ENCODE results near the gene SESN2. TPM values are rescaled to one million over a fixed set of nuclear protein-coding genes. Genes with fewer than 3 reads are reported as not detected.
A peak's percentile ranks its signal among the peaks of the same experiment; 100 is the strongest.

The SESN2 gene
- total RNA-seq, 1 donor from 2014 or later = 7.9 TPM

DNA sequence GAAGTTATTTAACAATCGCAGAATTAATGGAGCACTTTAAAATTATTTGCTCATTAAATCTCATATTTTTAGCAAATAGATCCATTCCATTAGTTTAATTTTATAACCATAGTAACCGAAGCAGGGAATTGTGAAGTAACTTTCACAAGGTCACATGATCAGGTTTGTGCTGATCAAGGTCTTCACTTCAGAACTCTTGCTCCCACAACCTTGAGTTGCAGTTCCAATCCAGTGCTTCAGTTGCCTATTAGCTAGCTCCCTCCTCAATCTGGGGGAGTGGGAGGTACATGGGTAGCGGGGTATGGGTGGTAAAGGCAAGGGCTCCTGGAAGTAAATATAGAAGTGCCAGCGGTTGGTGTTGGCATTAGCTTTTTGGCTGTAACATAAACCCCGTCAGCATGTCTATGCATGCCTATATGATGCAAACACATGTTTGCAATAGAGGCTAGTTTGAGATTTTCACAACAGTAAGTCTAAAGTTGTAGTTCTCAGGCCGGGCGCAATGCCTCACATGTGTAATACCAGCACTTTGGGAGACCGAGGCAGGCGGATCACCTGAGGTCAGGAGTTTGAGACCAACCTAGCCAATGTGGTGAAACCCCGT, 17.6 kb upstream of the SESN2 start:
- Mint-ChIP-seq H3K27me3 (ENCODE audit: low read depth) (no peaks in the 10 kb centered on the region), H3K36me3 (ENCODE audit: low read depth) (peaks cover 3% of the 10 kb centered on the region), H3K27ac (no peak overlapping the region), H3K9me3 (no peaks in the 10 kb centered on the region), H3K4me3 (ENCODE audit: low read depth) (no peak overlapping the region), H3K4me1 (ENCODE audit: low read depth) (peaks cover 21% of the 10 kb centered on the region)
- no peak for DNase-seq (ENCODE audit: low spot score)
- intact Hi-C loops (cut with micrococcal nuclease) = no loop called here

DNA sequence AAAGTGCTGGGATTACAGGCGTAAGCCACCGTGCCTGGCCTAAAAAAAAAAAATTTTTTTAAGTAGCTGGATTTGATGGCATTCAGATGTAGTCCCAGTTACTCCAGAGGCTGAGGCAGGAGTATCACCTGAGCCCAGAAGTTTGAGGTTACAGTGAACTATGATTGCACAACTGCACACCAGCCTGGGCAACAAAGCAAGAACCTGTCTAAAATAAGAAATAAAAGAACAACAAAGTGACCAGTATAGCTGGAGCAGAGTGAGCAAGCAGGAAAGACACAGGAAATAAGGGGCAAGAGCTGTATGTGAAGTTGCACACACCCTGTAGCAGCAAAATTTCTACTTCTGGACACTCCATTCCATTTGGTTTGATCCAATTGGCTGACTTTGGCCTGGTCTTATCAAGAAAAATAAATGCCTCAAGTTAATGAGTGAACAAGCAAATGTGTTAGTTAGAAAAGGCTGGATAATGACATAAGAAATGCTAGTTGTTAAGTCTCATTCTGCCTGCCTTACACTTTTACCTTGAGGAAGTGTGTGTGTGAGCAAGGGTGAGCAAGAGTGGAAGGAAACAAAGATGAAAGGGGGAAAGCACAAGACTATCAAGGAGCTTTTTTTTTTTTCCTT, 15.5 kb upstream of the SESN2 start:
- intact Hi-C loops (cut with micrococcal nuclease) = no loop called here
- peaks cover 3% of the 10 kb centered on the region for H3K36me3 Mint-ChIP-seq (ENCODE audit: low read depth)
- peaks cover 36% of the 10 kb centered on the region for H3K4me1 Mint-ChIP-seq (ENCODE audit: low read depth)
- H3K27me3 Mint-ChIP-seq (ENCODE audit: low read depth) = no peaks in the 10 kb centered on the region
- DNase-seq (ENCODE audit: low spot score) = no peak
- peak overlapping the region; percentile 14 for H3K27ac Mint-ChIP-seq
- no peaks in the 10 kb centered on the region for H3K9me3 Mint-ChIP-seq
- H3K4me3 Mint-ChIP-seq (ENCODE audit: low read depth) = no peak overlapping the region

DNA sequence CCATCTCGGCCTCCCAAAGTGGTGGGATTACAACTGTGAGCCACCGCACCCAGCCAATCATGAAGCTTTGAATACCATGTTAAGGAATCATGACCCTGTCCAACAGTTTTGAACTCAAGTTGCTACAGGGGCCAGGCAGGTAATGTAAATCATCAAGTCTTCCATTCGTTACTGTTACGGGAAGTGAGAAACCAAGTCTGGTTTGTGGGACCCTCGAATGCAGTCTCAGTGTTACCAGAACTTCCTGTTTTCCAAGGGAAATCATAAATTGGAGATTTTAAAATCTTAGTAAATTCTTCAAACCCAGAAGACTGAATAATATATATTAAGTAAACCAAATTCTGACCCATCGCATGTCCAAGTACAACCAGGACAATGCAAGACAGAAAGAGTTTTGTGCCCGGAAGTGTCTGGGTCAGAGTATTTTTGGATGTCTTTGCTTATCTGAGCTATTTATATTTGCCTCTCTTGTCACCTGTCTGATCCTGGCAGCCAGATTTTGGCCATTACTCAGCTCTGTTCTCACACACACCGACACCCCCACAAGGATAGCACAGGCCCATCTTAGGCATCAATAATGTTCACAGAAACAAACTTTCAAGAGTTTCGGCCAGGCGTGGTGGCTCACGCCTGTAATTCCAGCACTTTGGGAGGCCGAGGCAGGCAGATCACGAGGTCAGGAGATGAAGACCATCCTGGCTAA, 14.6 kb upstream of the SESN2 start:
- Mint-ChIP-seq H3K27me3 (ENCODE audit: low read depth) (no peaks in the 10 kb centered on the region), H3K9me3 (no peaks in the 10 kb centered on the region), H3K4me1 (ENCODE audit: low read depth) (peaks cover 44% of the 10 kb centered on the region), H3K4me3 (ENCODE audit: low read depth) (no peak overlapping the region), H3K27ac (peak overlapping the region; percentile 26), H3K36me3 (ENCODE audit: low read depth) (peaks cover 3% of the 10 kb centered on the region)
- DNase-seq (ENCODE audit: low spot score) = no peak
- intact Hi-C loops (cut with micrococcal nuclease) = loop anchor here (5.0 kb wide), 3 partner anchors 193 to 338 kb away; partner anchors contain the start of gene RCC1

DNA sequence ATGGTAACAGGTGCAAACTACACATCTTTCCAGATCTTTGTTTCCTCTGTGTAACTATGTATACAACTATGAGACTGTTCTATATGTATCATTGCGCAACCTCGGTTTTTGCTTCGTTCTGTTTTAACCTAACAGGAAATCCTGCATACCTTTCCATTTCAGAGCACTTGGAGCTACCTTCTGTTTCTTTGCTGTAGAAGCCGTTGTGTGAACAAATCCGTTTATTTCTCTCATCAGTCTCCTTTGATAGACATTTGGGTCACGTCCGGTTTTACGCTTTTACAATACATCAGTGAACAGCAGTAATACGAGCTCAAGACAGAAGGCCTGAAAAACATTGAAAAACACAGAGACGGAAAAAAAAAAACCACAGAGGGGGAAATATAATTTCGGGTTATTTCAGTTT, 12.9 kb upstream of the SESN2 start:
- H3K9me3 Mint-ChIP-seq = no peaks in the 10 kb centered on the region
- DNase-seq (ENCODE audit: low spot score) = peak; percentile 34
- intact Hi-C loops (cut with micrococcal nuclease) = loop anchor here (1.0 to 5.0 kb wide), 4 partner anchors 10 to 336 kb away; partner anchors contain the start of genes ATP5IF1 and RCC1

DNA sequence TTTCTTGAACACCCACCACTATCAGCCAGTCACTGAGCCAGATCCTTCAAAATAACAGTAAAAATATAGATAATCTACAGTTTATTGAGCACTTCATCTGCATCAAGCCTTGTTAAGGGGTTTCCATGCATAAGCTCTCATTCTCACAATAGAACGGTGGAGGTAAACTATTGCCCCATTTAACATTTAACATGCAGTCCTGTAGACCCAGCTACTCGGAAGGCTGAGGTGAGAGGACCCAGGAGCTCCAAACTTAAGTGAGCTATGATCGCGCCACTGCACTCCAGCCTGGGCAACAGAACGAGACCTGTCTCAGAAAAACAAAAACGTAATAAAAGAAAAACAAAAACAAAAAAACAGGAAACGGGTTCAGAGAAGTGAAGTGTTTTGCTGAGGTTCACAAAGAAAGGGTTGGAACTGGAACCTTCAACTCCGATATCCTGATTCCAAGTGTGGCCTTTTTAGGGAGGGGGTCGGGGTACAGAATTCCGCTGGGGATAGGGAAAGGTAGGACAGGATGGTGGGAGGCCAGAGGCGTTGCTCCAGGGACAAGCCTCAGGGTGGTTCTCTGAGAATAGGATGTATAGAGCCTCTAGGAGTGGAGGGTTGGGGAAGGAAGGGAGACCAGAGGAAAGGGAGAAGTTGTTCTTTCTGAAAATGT, 11.6 kb upstream of the SESN2 start:
- intact Hi-C loops (cut with micrococcal nuclease) = loop anchor here (1.0 to 5.0 kb wide), 6 partner anchors 9 to 335 kb away; partner anchors contain the start of genes PHACTR4, RCC1 and SESN2
- Mint-ChIP-seq H3K9me3 (no peaks in the 10 kb centered on the region), H3K36me3 (ENCODE audit: low read depth) (no peaks in the 10 kb centered on the region), H3K4me1 (ENCODE audit: low read depth) (peaks cover 47% of the 10 kb centered on the region), H3K4me3 (ENCODE audit: low read depth) (peak overlapping the region; percentile 92), H3K27me3 (ENCODE audit: low read depth) (no peaks in the 10 kb centered on the region), H3K27ac (peak overlapping the region; percentile 96)
- no peak for DNase-seq (ENCODE audit: low spot score)

More for the DNA sequence above, 12.9 kb upstream of the SESN2 start:
- H3K36me3 Mint-ChIP-seq (ENCODE audit: low read depth) = no peaks in the 10 kb centered on the region
- peaks cover 49% of the 10 kb centered on the region for H3K4me1 Mint-ChIP-seq (ENCODE audit: low read depth)
- H3K27ac Mint-ChIP-seq = peak overlapping the region; percentile 96
- H3K4me3 Mint-ChIP-seq (ENCODE audit: low read depth) = peak overlapping the region; percentile 92
- no peaks in the 10 kb centered on the region for H3K27me3 Mint-ChIP-seq (ENCODE audit: low read depth)

DNA sequence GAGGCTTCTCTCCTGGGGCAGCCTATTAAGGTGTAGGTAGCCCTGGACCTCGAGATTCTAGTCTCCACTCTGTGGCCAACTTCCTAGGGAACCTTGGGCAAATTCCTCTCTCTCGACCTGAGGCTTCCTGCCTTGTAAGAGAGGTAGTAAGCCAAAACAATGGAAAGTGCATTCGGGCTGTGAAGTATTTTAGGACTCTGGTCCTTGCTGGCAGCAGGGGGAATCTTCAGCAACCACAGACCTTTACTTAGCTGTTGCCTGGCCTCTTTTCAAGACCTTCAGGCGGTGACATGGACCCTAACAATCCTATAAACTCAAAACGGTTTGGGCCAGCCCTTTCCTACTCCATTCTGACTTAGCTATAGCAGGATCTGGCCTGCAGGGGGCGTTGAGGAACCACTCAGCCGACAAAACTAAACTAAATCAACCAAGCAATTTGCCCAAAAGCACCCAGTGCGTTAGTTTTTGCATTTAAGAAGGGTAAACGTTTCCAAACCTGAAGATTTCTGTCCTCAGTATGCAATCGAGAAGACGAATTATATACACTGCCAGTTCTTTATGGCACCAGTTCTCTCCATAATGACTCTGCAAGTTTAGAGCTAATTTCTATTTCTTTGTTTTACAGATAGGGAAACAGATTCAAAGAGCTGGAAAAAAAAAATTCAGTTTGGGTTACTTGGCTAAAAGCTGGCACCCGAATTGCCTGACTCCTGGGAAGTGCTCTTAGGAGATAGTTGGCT, 10.9 kb upstream of the SESN2 start:
- H3K9me3 Mint-ChIP-seq = no peaks in the 10 kb centered on the region
- no peaks in the 10 kb centered on the region for H3K36me3 Mint-ChIP-seq (ENCODE audit: low read depth)
- H3K4me1 Mint-ChIP-seq (ENCODE audit: low read depth) = peaks cover 43% of the 10 kb centered on the region

DNA sequence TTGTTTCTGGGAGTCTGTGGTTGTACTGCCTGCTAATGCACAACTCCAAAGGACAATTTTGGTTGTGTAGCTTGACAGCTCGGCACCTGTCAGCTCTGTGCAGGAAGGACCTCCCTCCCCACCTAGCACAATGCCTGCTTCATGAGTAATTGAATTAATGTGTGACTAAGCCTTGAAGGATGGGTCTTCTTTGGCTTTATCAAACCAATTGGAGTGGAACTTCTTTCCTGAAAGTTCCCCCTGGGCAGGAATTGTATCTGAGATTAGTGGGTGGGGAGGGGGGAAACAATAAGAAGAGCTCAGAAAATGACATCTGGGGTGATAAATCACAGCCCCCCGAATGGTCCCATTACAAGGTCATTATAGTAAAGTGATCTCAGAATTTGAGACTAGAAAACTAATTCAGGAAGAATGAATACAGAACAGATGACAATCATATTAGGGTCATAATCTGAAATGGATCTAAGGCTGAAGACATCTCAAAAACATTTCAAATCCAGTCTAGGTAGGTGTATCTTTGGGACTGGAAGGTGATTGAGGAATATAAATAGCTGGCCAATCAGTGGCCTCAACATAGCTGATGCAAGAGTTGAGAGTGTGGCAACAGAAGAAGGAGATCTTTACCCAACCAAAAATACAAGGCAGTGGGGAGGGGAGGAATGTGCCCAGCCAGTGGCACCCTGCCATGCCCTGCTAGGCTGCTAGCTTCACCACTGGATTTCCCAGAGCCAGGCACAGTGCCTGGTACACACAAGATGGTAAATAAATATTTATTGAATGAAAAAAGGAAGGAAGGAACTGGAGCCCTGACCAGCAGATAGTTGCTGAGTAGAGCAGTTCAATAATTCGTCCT, 10.1 kb upstream of the SESN2 start:
- H3K27ac Mint-ChIP-seq = peak overlapping the region; percentile 96
- H3K27me3 Mint-ChIP-seq (ENCODE audit: low read depth) = no peaks in the 10 kb centered on the region
- no peak for DNase-seq (ENCODE audit: low spot score)
- H3K9me3 Mint-ChIP-seq = no peaks in the 10 kb centered on the region
- peaks cover 37% of the 10 kb centered on the region for H3K4me1 Mint-ChIP-seq (ENCODE audit: low read depth)
- intact Hi-C loops (cut with micrococcal nuclease) = loop anchor here (1.0 to 5.0 kb wide), 5 partner anchors 78 to 333 kb away; partner anchors contain the start of genes PHACTR4 and RCC1
- H3K4me3 Mint-ChIP-seq (ENCODE audit: low read depth) = no peak overlapping the region
- H3K36me3 Mint-ChIP-seq (ENCODE audit: low read depth) = no peaks in the 10 kb centered on the region

More for the DNA sequence above, 10.9 kb upstream of the SESN2 start:
- intact Hi-C loops (cut with micrococcal nuclease) = loop anchor here (1.0 to 5.0 kb wide), 6 partner anchors 8 to 334 kb away; partner anchors contain the start of genes PHACTR4 and RCC1
- H3K4me3 Mint-ChIP-seq (ENCODE audit: low read depth) = peak overlapping the region; percentile 92
- no peaks in the 10 kb centered on the region for H3K27me3 Mint-ChIP-seq (ENCODE audit: low read depth)
- DNase-seq (ENCODE audit: low spot score) = peak; percentile 75
- peak overlapping the region; percentile 96 for H3K27ac Mint-ChIP-seq

DNA sequence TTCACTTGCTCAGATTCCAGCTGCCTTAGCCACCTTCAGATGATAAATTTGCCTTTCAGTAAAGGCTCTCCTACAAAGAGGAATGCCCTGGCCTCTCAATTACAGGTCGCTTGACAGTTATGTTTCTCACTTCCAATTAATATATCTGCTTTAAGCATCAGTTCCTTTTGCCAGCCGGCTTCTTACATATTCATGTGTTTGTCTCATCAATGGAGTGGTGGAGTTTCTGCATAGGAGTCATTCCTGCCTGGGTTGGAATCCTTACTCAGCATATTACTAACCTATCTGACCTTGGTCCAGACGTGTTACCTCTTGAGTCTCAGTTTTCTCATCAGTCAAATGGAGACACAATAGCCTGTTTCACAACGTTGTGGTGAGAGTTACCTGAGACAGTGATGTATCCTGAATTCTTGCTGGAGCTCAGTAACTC, 9.4 kb upstream of the SESN2 start:
- no peak for DNase-seq (ENCODE audit: low spot score)
- H3K27me3 Mint-ChIP-seq (ENCODE audit: low read depth) = peaks cover 1% of the 10 kb centered on the region
- no peak overlapping the region for H3K4me3 Mint-ChIP-seq (ENCODE audit: low read depth)
- H3K36me3 Mint-ChIP-seq (ENCODE audit: low read depth) = no peaks in the 10 kb centered on the region
- no peaks in the 10 kb centered on the region for H3K9me3 Mint-ChIP-seq
- no peak overlapping the region for H3K27ac Mint-ChIP-seq
- intact Hi-C loops (cut with micrococcal nuclease) = loop anchor here (1.0 to 10.0 kb wide), 6 partner anchors 77 to 415 kb away; partner anchors contain the start of genes GMEB1, PHACTR4 and RCC1
- H3K4me1 Mint-ChIP-seq (ENCODE audit: low read depth) = peaks cover 34% of the 10 kb centered on the region

GRCh38 chr1:28256197-28256827, 3.0 kb upstream of the SESN2 start:
- intact Hi-C loops (cut with micrococcal nuclease) = loop anchor here (1.0 to 10.0 kb wide), 2 partner anchors 8 to 408 kb away; partner anchors contain the start of gene GMEB1
- Mint-ChIP-seq H3K4me3 (ENCODE audit: low read depth) (peak overlapping the region; percentile 66), H3K36me3 (ENCODE audit: low read depth) (peaks cover 5% of the 10 kb centered on the region), H3K9me3 (no peaks in the 10 kb centered on the region), H3K27me3 (ENCODE audit: low read depth) (peaks cover 3% of the 10 kb centered on the region), H3K4me1 (ENCODE audit: low read depth) (peaks cover 36% of the 10 kb centered on the region), H3K27ac (peak overlapping the region; percentile 89)
- peak; percentile 34 for DNase-seq (ENCODE audit: low spot score)

DNA sequence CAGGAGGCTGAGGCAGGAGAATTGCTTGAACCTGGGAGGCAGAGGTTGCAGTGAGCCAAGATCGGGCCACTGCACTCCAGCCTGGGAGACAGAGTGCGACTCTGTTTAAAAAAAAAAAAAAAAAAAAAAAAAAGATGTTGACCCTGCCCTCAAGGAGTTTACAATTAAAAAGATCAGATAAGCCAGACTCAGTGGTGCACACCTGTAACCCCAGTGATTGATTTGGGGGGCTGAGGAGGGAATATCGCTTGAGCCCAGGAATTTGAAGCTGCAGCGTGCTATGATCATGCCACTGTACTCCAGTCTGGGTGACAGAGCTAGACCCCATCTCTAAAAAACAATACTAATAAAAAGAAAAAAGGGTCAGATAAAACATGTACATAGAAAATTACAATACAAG, 1.6 kb upstream of the SESN2 start:
- H3K36me3 Mint-ChIP-seq (ENCODE audit: low read depth) = peaks cover 6% of the 10 kb centered on the region
- H3K4me3 Mint-ChIP-seq (ENCODE audit: low read depth) = no peak overlapping the region
- H3K9me3 Mint-ChIP-seq = no peaks in the 10 kb centered on the region
- intact Hi-C loops (cut with micrococcal nuclease) = loop anchor here (2.0 to 10.0 kb wide), 2 partner anchors 71 to 407 kb away; partner anchors contain the start of genes GMEB1 and MED18
- DNase-seq (ENCODE audit: low spot score) = no peak
- H3K4me1 Mint-ChIP-seq (ENCODE audit: low read depth) = peaks cover 38% of the 10 kb centered on the region
- no peak overlapping the region for H3K27ac Mint-ChIP-seq
- peaks cover 3% of the 10 kb centered on the region for H3K27me3 Mint-ChIP-seq (ENCODE audit: low read depth)

Measured in activated T-helper 2 cell treated with anti-CD3 and anti-CD28 coated beads, Interferon-gamma antibody, Interleukin-2, Interleukin-4, amounts not matched to agents 10 μg/mL and 5 μg/mL and 100 μg/mL, durations not matched to agents 14 hours and 24 hours and 36 hours (primary cell).